ENCODE results near the gene NRIP3.
"Not testable (repeated sequence)": the region's sequence is repeated elsewhere in the genome, so short reads cannot be mapped to it uniquely, and the experiment has no call there.

NRIP3 gene

GRCh38 chr11:8948886-8949285 is 54.9 kb downstream of the NRIP3 start:
- Histone ChIP-seq H3K27me3 (ENCODE audit: control insufficient read depth in 1 of 2, insufficient read depth in 2 of 2, low read length in 2 of 2) (no peaks in the 10 kb centered on the region), H3K9me3 (ENCODE audit: control insufficient read depth in 2 of 2, low read length in 2 of 2) (no peaks in the 10 kb centered on the region), H3K36me3 (ENCODE audit: control insufficient read depth in 2 of 2, insufficient read depth in 2 of 2, low read length in 2 of 2) (peaks cover 21 to 31% of the 10 kb centered on the region in 2 donors), H3K4me3 (ENCODE audit: low read length in 2 of 2) (no peak overlapping the region), H3K9ac (ENCODE audit: low read length in 2 of 2) (no peak overlapping the region), H3K4me1 (ENCODE audit: control insufficient read depth, insufficient read depth, low read length) (no peaks in the 10 kb centered on the region), H3K27ac (ENCODE audit: low read length) (no peak overlapping the region)

- H3K36me3 ChIP-seq (ENCODE audit: control insufficient read depth in 2 of 2, insufficient read depth in 2 of 2, low read length in 2 of 2), result peaks cover 17 to 22% of the 10 kb centered on the region in 2 donors
- no peaks in the 10 kb centered on the region for H3K9me3 ChIP-seq (ENCODE audit: control insufficient read depth in 2 of 2, low read length in 2 of 2)
- H3K27ac ChIP-seq (ENCODE audit: low read length), result no peak overlapping the region
- no peak overlapping the region for H3K4me3 ChIP-seq (ENCODE audit: low read length in 2 of 2)
- no peak overlapping the region for H3K9ac ChIP-seq (ENCODE audit: low read length in 2 of 2)
- no peaks in the 10 kb centered on the region for H3K27me3 ChIP-seq (ENCODE audit: control insufficient read depth in 1 of 2, insufficient read depth in 2 of 2, low read length in 2 of 2)
- H3K4me1 ChIP-seq (ENCODE audit: control insufficient read depth, insufficient read depth, low read length), result no peaks in the 10 kb centered on the region
Observed at GRCh38 chr11:8947230-8947943, 56.4 kb downstream of the NRIP3 start.

- no peaks in the 10 kb centered on the region for H3K27me3 ChIP-seq (ENCODE audit: control insufficient read depth in 1 of 2, insufficient read depth in 2 of 2, low read length in 2 of 2)
- no peak within 1 kb of the TSS for H3K9ac ChIP-seq (ENCODE audit: low read length in 2 of 2)
- no peak within 1 kb of the TSS for H3K4me3 ChIP-seq (ENCODE audit: low read length in 2 of 2)
- no peaks in the 10 kb centered on the region for H3K4me1 ChIP-seq (ENCODE audit: control insufficient read depth, insufficient read depth, low read length)
- no peaks in the 10 kb centered on the region for H3K9me3 ChIP-seq (ENCODE audit: control insufficient read depth in 2 of 2, low read length in 2 of 2)
- H3K36me3 ChIP-seq (ENCODE audit: control insufficient read depth in 2 of 2, insufficient read depth in 2 of 2, low read length in 2 of 2), result peaks cover 4 to 6% of the 10 kb centered on the region in 2 donors
- no peak within 1 kb of the TSS for H3K27ac ChIP-seq (ENCODE audit: low read length)
Observed at GRCh38 chr11:8942518-8943066, 61.2 kb downstream of the NRIP3 start, which contains the start of gene ASCL3. ASCL3 (minus strand) TSS chr11:8943016; CDS start chr11:8938161, 4,855 bp downstream.

- Histone ChIP-seq H3K27ac (ENCODE audit: low read length) (no peak overlapping the region), H3K4me1 (ENCODE audit: control insufficient read depth, insufficient read depth, low read length) (no peaks in the 10 kb centered on the region), H3K9ac (ENCODE audit: low read length in 2 of 2) (no peak overlapping the region), H3K36me3 (ENCODE audit: control insufficient read depth in 2 of 2, insufficient read depth in 2 of 2, low read length in 2 of 2) (no peaks in the 10 kb centered on the region), H3K9me3 (ENCODE audit: control insufficient read depth in 2 of 2, low read length in 2 of 2) (no peaks in the 10 kb centered on the region), H3K27me3 (ENCODE audit: control insufficient read depth in 1 of 2, insufficient read depth in 2 of 2, low read length in 2 of 2) (no peaks in the 10 kb centered on the region), H3K4me3 (ENCODE audit: low read length in 2 of 2) (no peak overlapping the region)
Observed at GRCh38 chr11:8941341-8942103, 62.3 kb downstream of the NRIP3 start.

GRCh38 chr11:8937659-8938058 is 66.1 kb downstream of the NRIP3 start:
- Histone ChIP-seq H3K4me1 (ENCODE audit: control insufficient read depth, insufficient read depth, low read length) (no peaks in the 10 kb centered on the region), H3K4me3 (ENCODE audit: low read length in 2 of 2) (no peak overlapping the region)

GRCh38 chr11:8937159-8937558 is 66.6 kb downstream of the NRIP3 start:
- no peak overlapping the region for H3K4me3 ChIP-seq (ENCODE audit: low read length in 2 of 2)
- no peak overlapping the region for H3K9ac ChIP-seq (ENCODE audit: low read length in 2 of 2)
- H3K4me1 ChIP-seq (ENCODE audit: control insufficient read depth, insufficient read depth, low read length), result no peaks in the 10 kb centered on the region
- no peaks in the 10 kb centered on the region for H3K27me3 ChIP-seq (ENCODE audit: control insufficient read depth in 1 of 2, insufficient read depth in 2 of 2, low read length in 2 of 2)
- H3K27ac ChIP-seq (ENCODE audit: low read length), result no peak overlapping the region
- H3K9me3 ChIP-seq (ENCODE audit: control insufficient read depth in 2 of 2, low read length in 2 of 2), result no peaks in the 10 kb centered on the region
- no peaks in the 10 kb centered on the region for H3K36me3 ChIP-seq (ENCODE audit: control insufficient read depth in 2 of 2, insufficient read depth in 2 of 2, low read length in 2 of 2)

More at GRCh38 chr11:8937659-8938058, 66.1 kb downstream of the NRIP3 start:
- Histone ChIP-seq H3K27ac (ENCODE audit: low read length) (no peak overlapping the region), H3K9me3 (ENCODE audit: control insufficient read depth in 2 of 2, low read length in 2 of 2) (no peaks in the 10 kb centered on the region), H3K9ac (ENCODE audit: low read length in 2 of 2) (no peak overlapping the region), H3K36me3 (ENCODE audit: control insufficient read depth in 2 of 2, insufficient read depth in 2 of 2, low read length in 2 of 2) (no peaks in the 10 kb centered on the region), H3K27me3 (ENCODE audit: control insufficient read depth in 1 of 2, insufficient read depth in 2 of 2, low read length in 2 of 2) (no peaks in the 10 kb centered on the region)

- not testable (repeated sequence) for H3K27ac ChIP-seq (ENCODE audit: low read length); H3K27me3 ChIP-seq (ENCODE audit: control insufficient read depth in 1 of 2, insufficient read depth in 2 of 2, low read length in 2 of 2); H3K4me3 ChIP-seq (ENCODE audit: low read length in 2 of 2); H3K9me3 ChIP-seq (ENCODE audit: control insufficient read depth in 2 of 2, low read length in 2 of 2); H3K4me1 ChIP-seq (ENCODE audit: control insufficient read depth, insufficient read depth, low read length); H3K36me3 ChIP-seq (ENCODE audit: control insufficient read depth in 2 of 2, insufficient read depth in 2 of 2, low read length in 2 of 2); H3K9ac ChIP-seq (ENCODE audit: low read length in 2 of 2)
Observed at GRCh38 chr11:8935789-8936188, 68.0 kb downstream of the NRIP3 start.

- no peak overlapping the region for H3K9ac ChIP-seq (ENCODE audit: low read length in 2 of 2)
- no peaks in the 10 kb centered on the region for H3K36me3 ChIP-seq (ENCODE audit: control insufficient read depth in 2 of 2, insufficient read depth in 2 of 2, low read length in 2 of 2)
- no peak overlapping the region for H3K27ac ChIP-seq (ENCODE audit: low read length)
- no peaks in the 10 kb centered on the region for H3K9me3 ChIP-seq (ENCODE audit: control insufficient read depth in 2 of 2, low read length in 2 of 2)
- H3K4me1 ChIP-seq (ENCODE audit: control insufficient read depth, insufficient read depth, low read length), result no peaks in the 10 kb centered on the region
- H3K27me3 ChIP-seq (ENCODE audit: control insufficient read depth in 1 of 2, insufficient read depth in 2 of 2, low read length in 2 of 2), result no peaks in the 10 kb centered on the region
- H3K4me3 ChIP-seq (ENCODE audit: low read length in 2 of 2), result no peak overlapping the region
Observed at GRCh38 chr11:8934742-8935488, 68.9 kb downstream of the NRIP3 start.

GRCh38 chr11:8933931-8934330 is 69.9 kb downstream of the NRIP3 start:
- Histone ChIP-seq H3K9ac (ENCODE audit: low read length in 2 of 2) (no peak overlapping the region), H3K4me1 (ENCODE audit: control insufficient read depth, insufficient read depth, low read length) (no peaks in the 10 kb centered on the region), H3K36me3 (ENCODE audit: control insufficient read depth in 2 of 2, insufficient read depth in 2 of 2, low read length in 2 of 2) (no peaks in the 10 kb centered on the region), H3K27ac (ENCODE audit: low read length) (no peak overlapping the region), H3K27me3 (ENCODE audit: control insufficient read depth in 1 of 2, insufficient read depth in 2 of 2, low read length in 2 of 2) (no peaks in the 10 kb centered on the region), H3K9me3 (ENCODE audit: control insufficient read depth in 2 of 2, low read length in 2 of 2) (no peaks in the 10 kb centered on the region), H3K4me3 (ENCODE audit: low read length in 2 of 2) (no peak overlapping the region)

- Histone ChIP-seq H3K27me3 (ENCODE audit: control insufficient read depth in 1 of 2, insufficient read depth in 2 of 2, low read length in 2 of 2) (no peaks in the 10 kb centered on the region), H3K27ac (ENCODE audit: low read length) (no peak within 1 kb of the TSS), H3K4me3 (ENCODE audit: low read length in 2 of 2) (no peak within 1 kb of the TSS), H3K4me1 (ENCODE audit: control insufficient read depth, insufficient read depth, low read length) (no peaks in the 10 kb centered on the region), H3K36me3 (ENCODE audit: control insufficient read depth in 2 of 2, insufficient read depth in 2 of 2, low read length in 2 of 2) (no peaks in the 10 kb centered on the region), H3K9ac (ENCODE audit: low read length in 2 of 2) (no peak within 1 kb of the TSS), H3K9me3 (ENCODE audit: control insufficient read depth in 2 of 2, low read length in 2 of 2) (no peaks in the 10 kb centered on the region)
Observed at GRCh38 chr11:8932564-8933180, 71.1 kb downstream of the NRIP3 start, which contains the start of gene C11orf16. C11orf16 (minus strand) TSS chr11:8932947; CDS start chr11:8932308, 639 bp downstream.
